Esophagus muscularis mucosa (tissue), 4 donors: ENCODE data around the gene NPTX1.

ENCODE experiments used
- EP300 ChIP-seq: sonication (generic); formaldehyde crosslinking; IDR thresholded peaks from one replicate; pipeline ENCODE4 v1.6.1; 2017; ENCODE audit warnings: antibody characterized with exemption
- POLR2A ChIP-seq: fragments of 450-650 bp; IDR thresholded peaks from one replicate; pipeline ENCODE4 v1.6.1; 2017; ENCODE audit warnings: antibody characterized with exemption, moderate library complexity, mild to moderate bottlenecking, low read depth
- POLR2AphosphoS5 ChIP-seq, 2 donors: sonication (generic); formaldehyde crosslinking; IDR thresholded peaks; one replicate each; pipeline ENCODE4 v1.6.1; 2017; ENCODE audit warnings: antibody characterized with exemption in 2 of 2
- TF ChIP-seq, protein P1 (sequence below), 3 experiments: fragments of 200-600 bp in 2 of 3; fragments of 450-650 bp in 1 of 3; sonication (generic) in 2 of 3; IDR thresholded peaks; one replicate each; pipeline ENCODE4 v1.5.1; 2017 to 2019; ENCODE audit warnings: antibody characterized with exemption in 3 of 3, mild to moderate bottlenecking in 2 of 3, moderate library complexity in 1 of 3

DNA sequence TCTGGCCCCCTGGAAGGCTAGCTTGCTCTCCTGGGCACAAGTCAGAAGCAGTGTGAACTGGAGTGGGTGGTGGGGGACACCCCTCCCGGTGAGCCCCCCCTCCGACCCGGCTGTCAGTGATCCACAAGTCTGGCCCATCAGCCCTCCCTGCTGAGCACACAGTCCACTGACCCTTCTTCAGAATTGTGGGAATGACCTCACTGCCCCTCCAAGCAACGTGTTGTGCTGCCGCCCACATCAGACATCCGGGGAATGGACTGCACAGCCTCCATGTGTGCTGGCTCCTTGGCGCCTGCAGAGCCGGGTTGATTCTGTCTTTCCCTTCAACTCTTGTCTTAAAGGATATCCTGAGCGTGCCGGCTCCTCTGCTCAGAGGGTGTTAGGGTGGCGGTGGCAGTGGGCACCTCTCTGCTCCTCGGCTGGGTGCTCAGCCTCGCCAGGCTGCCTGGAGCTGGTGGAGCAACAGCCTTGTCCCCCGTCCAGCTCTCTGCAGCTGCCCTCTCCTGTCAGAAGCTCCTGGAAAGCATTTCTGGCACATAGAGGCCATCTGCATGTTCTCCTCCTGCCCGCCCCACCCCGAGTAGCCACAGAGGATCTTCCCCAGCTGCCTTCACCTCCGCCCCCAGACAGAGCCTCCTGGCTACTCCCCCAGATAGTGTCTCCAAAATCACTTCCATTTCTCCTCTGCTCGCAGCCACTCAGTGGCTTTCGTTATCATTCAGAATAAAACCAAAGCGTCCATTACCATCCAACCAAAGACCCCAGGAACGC, 19.8 kb downstream of the NPTX1 start:
- TF ChIP-seq POLR2A: no peak
- peak; percentile 35 to 69 for TF ChIP-seq POLR2AphosphoS5 (IDR thresholded peaks at IDR 0.05)
- TF ChIP-seq, protein P1, sequence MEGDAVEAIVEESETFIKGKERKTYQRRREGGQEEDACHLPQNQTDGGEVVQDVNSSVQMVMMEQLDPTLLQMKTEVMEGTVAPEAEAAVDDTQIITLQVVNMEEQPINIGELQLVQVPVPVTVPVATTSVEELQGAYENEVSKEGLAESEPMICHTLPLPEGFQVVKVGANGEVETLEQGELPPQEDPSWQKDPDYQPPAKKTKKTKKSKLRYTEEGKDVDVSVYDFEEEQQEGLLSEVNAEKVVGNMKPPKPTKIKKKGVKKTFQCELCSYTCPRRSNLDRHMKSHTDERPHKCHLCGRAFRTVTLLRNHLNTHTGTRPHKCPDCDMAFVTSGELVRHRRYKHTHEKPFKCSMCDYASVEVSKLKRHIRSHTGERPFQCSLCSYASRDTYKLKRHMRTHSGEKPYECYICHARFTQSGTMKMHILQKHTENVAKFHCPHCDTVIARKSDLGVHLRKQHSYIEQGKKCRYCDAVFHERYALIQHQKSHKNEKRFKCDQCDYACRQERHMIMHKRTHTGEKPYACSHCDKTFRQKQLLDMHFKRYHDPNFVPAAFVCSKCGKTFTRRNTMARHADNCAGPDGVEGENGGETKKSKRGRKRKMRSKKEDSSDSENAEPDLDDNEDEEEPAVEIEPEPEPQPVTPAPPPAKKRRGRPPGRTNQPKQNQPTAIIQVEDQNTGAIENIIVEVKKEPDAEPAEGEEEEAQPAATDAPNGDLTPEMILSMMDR (IDR thresholded peaks at IDR 0.05): no peak
- TF ChIP-seq EP300: no peak
